Osteocyte (in vitro differentiated cells): ENCODE measurements around the gene IMPG2. TPM values are rescaled to one million over a fixed set of nuclear protein-coding genes. Genes with fewer than 3 reads are reported as not detected.

Experiments
- DNase-seq: peaks from one replicate; pipeline ENCODE4 v3.0.0; 2021; ENCODE audit warnings: mixed read lengths; ENCODE audit not compliant: unreplicated experiment; ENCODE audit errors: extremely low spot score
- H3K27ac Mint-ChIP-seq: one replicate; pipeline ENCODE4 v1.8.0; 2021; ENCODE audit warnings: mild to moderate bottlenecking, mixed read lengths; ENCODE audit not compliant: unreplicated experiment
- H3K27me3 Mint-ChIP-seq: one replicate; pipeline ENCODE4 v1.8.0; 2021; ENCODE audit warnings: mixed read lengths; ENCODE audit not compliant: unreplicated experiment
- H3K36me3 Mint-ChIP-seq: one replicate; pipeline ENCODE4 v1.8.0; 2021; ENCODE audit warnings: mixed read lengths; ENCODE audit not compliant: unreplicated experiment
- H3K4me1 Mint-ChIP-seq: one replicate; pipeline ENCODE4 v1.8.0; 2021; ENCODE audit warnings: mixed read lengths; ENCODE audit not compliant: unreplicated experiment
- H3K4me3 Mint-ChIP-seq: one replicate; pipeline ENCODE4 v1.8.0; 2021; ENCODE audit warnings: mild to moderate bottlenecking, moderate library complexity, mixed read lengths; ENCODE audit not compliant: unreplicated experiment
- H3K9me3 Mint-ChIP-seq: one replicate; pipeline ENCODE4 v1.8.0; 2021; ENCODE audit warnings: mixed read lengths; ENCODE audit not compliant: unreplicated experiment
- CTCF ChIP-seq: fragments of 200-600 bp; sonication (generic); IDR thresholded peaks from 2 replicates; pipeline ENCODE4 v1.5.0; 2021; ENCODE audit warnings: antibody characterized with exemption, mild to moderate bottlenecking, moderate library complexity
- total RNA-seq: library from RNA; stranded (reverse); gene quantifications from 2 replicates; pipeline ENCODE4 v1.2.1, GENCODE V29; 2021

IMPG2 gene
- total RNA-seq, 1 donor from 2014 or later = 0.73 TPM

DNA sequence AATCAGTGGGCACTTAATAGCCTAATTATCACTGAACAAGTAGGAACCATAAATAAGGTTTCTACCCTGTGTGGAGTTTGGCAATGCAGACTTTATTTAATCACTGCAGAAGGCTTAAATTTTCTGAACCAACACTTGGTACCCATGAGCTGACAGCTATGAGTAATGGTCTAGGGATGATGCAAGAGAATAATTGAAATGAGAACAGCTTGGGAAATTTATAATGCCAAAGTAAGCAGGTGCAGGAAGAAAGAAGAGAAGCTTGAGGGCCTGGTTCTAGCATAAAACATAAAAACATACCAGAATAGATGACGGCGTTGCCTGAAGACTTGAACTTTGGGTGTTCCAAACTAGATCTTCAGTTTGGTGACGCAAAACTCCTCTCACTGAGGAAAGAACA lies 67.0 kb downstream of the IMPG2 start:
- Mint-ChIP-seq H3K27me3 (no peaks in the 10 kb centered on the region), H3K4me1 (no peaks in the 10 kb centered on the region)
- no peak for DNase-seq

GRCh38 chr3:101252945-101253344 lies 67.4 kb downstream of the IMPG2 start:
- Mint-ChIP-seq H3K36me3 (peaks cover 15% of the 10 kb centered on the region), H3K4me1 (no peaks in the 10 kb centered on the region), H3K4me3 (no peak overlapping the region), H3K27me3 (no peaks in the 10 kb centered on the region), H3K9me3 (no peaks in the 10 kb centered on the region), H3K27ac (no peak overlapping the region)
- no peak for DNase-seq
- no peak for TF ChIP-seq CTCF

More for the DNA sequence above, 67.0 kb downstream of the IMPG2 start:
- Mint-ChIP-seq H3K27ac (no peak overlapping the region), H3K36me3 (peaks cover 15% of the 10 kb centered on the region), H3K4me3 (no peak overlapping the region), H3K9me3 (no peaks in the 10 kb centered on the region)
- no peak for TF ChIP-seq CTCF

DNA sequence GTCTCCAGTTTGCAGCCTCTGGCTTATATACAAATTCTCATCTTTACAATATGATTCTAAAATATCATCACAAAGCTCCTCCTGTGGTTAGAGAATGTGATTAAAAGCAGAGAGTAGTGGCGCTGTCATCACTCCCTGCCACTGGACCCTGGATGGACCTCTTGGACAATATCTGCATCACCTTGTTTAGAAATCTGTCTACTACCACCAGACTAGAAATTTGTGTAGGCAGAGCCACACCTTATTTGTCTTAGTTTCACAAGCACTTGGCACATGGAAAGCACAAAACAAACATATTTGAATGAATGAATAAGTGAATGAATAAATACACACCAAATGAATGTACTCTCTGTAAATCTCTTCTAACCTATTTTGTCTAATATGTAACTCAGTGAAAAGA lies 68.1 kb downstream of the IMPG2 start:
- H3K4me3 Mint-ChIP-seq = no peak overlapping the region
- H3K27ac Mint-ChIP-seq = peak overlapping the region; percentile 9
- H3K9me3 Mint-ChIP-seq = no peaks in the 10 kb centered on the region
- TF ChIP-seq CTCF = no peak
- H3K36me3 Mint-ChIP-seq = peaks cover 15% of the 10 kb centered on the region
- H3K27me3 Mint-ChIP-seq = no peaks in the 10 kb centered on the region
- no peaks in the 10 kb centered on the region for H3K4me1 Mint-ChIP-seq
- no peak for DNase-seq

GRCh38 chr3:101251441-101251840 lies 68.9 kb downstream of the IMPG2 start:
- H3K4me3 Mint-ChIP-seq = no peak overlapping the region
- H3K27me3 Mint-ChIP-seq = no peaks in the 10 kb centered on the region
- no peaks in the 10 kb centered on the region for H3K4me1 Mint-ChIP-seq
- H3K36me3 Mint-ChIP-seq = peaks cover 12% of the 10 kb centered on the region
- no peak for DNase-seq
- no peak for TF ChIP-seq CTCF
- no peak overlapping the region for H3K27ac Mint-ChIP-seq
- no peaks in the 10 kb centered on the region for H3K9me3 Mint-ChIP-seq

DNA sequence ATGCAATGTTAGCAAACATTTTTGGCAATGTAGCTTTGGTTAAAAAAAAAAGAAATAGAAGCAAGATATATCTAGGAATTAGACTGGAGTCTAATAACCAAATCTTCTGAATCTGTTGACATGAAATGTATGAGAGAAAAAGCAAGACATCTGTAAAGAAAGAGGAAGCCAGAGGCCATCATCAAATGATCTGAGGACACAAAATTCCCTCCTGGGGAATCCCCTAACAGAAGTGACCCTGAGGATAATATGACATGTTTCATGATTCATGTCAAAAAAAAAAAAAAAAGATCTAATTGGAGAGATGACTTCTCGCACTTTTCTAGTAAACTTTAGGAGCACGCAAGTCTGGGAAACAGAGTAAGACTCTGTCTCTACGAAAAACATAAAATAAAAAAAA lies 70.9 kb downstream of the IMPG2 start:
- Mint-ChIP-seq H3K9me3 (no peaks in the 10 kb centered on the region), H3K36me3 (peaks cover 14% of the 10 kb centered on the region), H3K4me1 (no peaks in the 10 kb centered on the region), H3K27me3 (no peaks in the 10 kb centered on the region), H3K4me3 (no peak overlapping the region), H3K27ac (no peak overlapping the region)
- no peak for TF ChIP-seq CTCF
- no peak for DNase-seq
